GM18505 (cell line): ENCODE results near the gene ZEB1.
"Not testable (repeated sequence)": the region's sequence is repeated elsewhere in the genome, so short reads cannot be mapped to it uniquely, and the experiment has no call there.

Experiments used
- ATAC-seq: cut with Tn5 transposase; IDR thresholded peaks from one replicate; pipeline ENCODE4 v1.9.1; 2021; ENCODE audit not compliant: unreplicated experiment
- POLR2A ChIP-seq: IDR thresholded peaks from 4 replicates; pipeline ENCODE4 v1.6.1; 2011; ENCODE audit warnings: borderline replicate concordance; ENCODE audit not compliant: insufficient read depth, insufficient read length; ENCODE audit errors: extremely low read depth

The ZEB1 gene

GRCh38 chr10:31322647-31323046 is 3.6 kb downstream of the ZEB1 start:
- no peak for TF ChIP-seq POLR2A
- no peak for ATAC-seq

GRCh38 chr10:31340343-31340742 is 21.3 kb downstream of the ZEB1 start:
- ATAC-seq, result no peak
- TF ChIP-seq POLR2A, result no peak

- no peak for ATAC-seq
- TF ChIP-seq POLR2A, result no peak
Observed at GRCh38 chr10:31341552-31341951, 22.5 kb downstream of the ZEB1 start.

GRCh38 chr10:31343009-31343408 is 24.0 kb downstream of the ZEB1 start:
- no peak for ATAC-seq
- TF ChIP-seq POLR2A, result no peak

GRCh38 chr10:31343551-31343950 is 24.5 kb downstream of the ZEB1 start:
- no peak for ATAC-seq
- TF ChIP-seq POLR2A, result no peak

- no peak for ATAC-seq
Observed at GRCh38 chr10:31345886-31346285, 26.9 kb downstream of the ZEB1 start.

GRCh38 chr10:31346953-31347352 is 27.9 kb downstream of the ZEB1 start:
- TF ChIP-seq POLR2A, result no peak
- ATAC-seq, result no peak

More at GRCh38 chr10:31345886-31346285, 26.9 kb downstream of the ZEB1 start:
- no peak for TF ChIP-seq POLR2A

GRCh38 chr10:31347705-31348104 is 28.7 kb downstream of the ZEB1 start:
- no peak for TF ChIP-seq POLR2A
- no peak for ATAC-seq

- TF ChIP-seq POLR2A, result no peak
- no peak for ATAC-seq
Observed at GRCh38 chr10:31350891-31351290, 31.9 kb downstream of the ZEB1 start.

- ATAC-seq, result no peak
- TF ChIP-seq POLR2A, result no peak
Observed at GRCh38 chr10:31352436-31353226, 33.6 kb downstream of the ZEB1 start.

- peak; percentile 87 for ATAC-seq
- TF ChIP-seq POLR2A, result no peak
Observed at GRCh38 chr10:31353574-31353973, 34.6 kb downstream of the ZEB1 start.

GRCh38 chr10:31358688-31359330 is 39.8 kb downstream of the ZEB1 start:
- no peak for TF ChIP-seq POLR2A
- ATAC-seq, result no peak

- TF ChIP-seq POLR2A, result no peak
- ATAC-seq, result no peak
Observed at GRCh38 chr10:31359979-31360378, 41.0 kb downstream of the ZEB1 start.

GRCh38 chr10:31361475-31361874 is 42.5 kb downstream of the ZEB1 start:
- not testable (repeated sequence) for ATAC-seq
